Stimulated activated CD4-positive, alpha-beta T cell treated with anti-CD3 and anti-CD28 coated beads, Interleukin-4, amount 100 ng/mL, for 24 hours (primary cell): ENCODE data around the gene SPAST.
"Not testable (repeated sequence)": the region's sequence is repeated elsewhere in the genome, so short reads cannot be mapped to it uniquely, and the experiment has no call there.

ENCODE experiments used
- DNase-seq: peaks from one replicate; pipeline ENCODE4 v3.0.0-alpha.2; 2020

The SPAST gene

GRCh38 chr2:32063310-32064020 is at the start of gene SPAST:
Gene SPAST, plus strand, starts transcription at chr2:32063556. Its CDS starts 276 bp downstream, at chr2:32063832.
- DNase-seq = peak; percentile 97

- not testable (repeated sequence) for DNase-seq
Measured at GRCh38 chr2:32018789-32019482, 44.4 kb upstream of the SPAST start.

- DNase-seq = not testable (repeated sequence)
Measured at GRCh38 chr2:32034198-32034887, 29.0 kb upstream of the SPAST start.

GRCh38 chr2:32039447-32040219 is 23.7 kb upstream of the SPAST start, which contains the start of gene DPY30:
Gene DPY30, minus strand, starts transcription at chr2:32039805. Its CDS starts 349 bp downstream, at chr2:32039456.
- DNase-seq = peak; percentile 89

- no peak for DNase-seq
Measured at GRCh38 chr2:32043561-32043960, 19.8 kb upstream of the SPAST start.

GRCh38 chr2:32051836-32052439 is 11.4 kb upstream of the SPAST start:
- no peak for DNase-seq

- DNase-seq = not testable (repeated sequence)
Measured at GRCh38 chr2:32054583-32054982, 8.8 kb upstream of the SPAST start.

GRCh38 chr2:32058130-32058529 is 5.2 kb upstream of the SPAST start:
- DNase-seq = no peak

GRCh38 chr2:32060266-32060665 is 3.1 kb upstream of the SPAST start:
- no peak for DNase-seq

GRCh38 chr2:32061430-32061829 is 1.9 kb upstream of the SPAST start:
- no peak for DNase-seq

- no peak for DNase-seq
Measured at GRCh38 chr2:32061973-32062861, 1.1 kb upstream of the SPAST start.

GRCh38 chr2:32064021-32064601 is 755 bp downstream of the SPAST start:
- peak; percentile 11 for DNase-seq

GRCh38 chr2:32064713-32065112 is 1.4 kb downstream of the SPAST start:
- DNase-seq = no peak

- DNase-seq = no peak
Measured at GRCh38 chr2:32067549-32067948, 4.2 kb downstream of the SPAST start.

- DNase-seq = no peak
Measured at GRCh38 chr2:32074134-32074506, 10.8 kb downstream of the SPAST start.

GRCh38 chr2:32095671-32096070 is 32.3 kb downstream of the SPAST start:
- no peak for DNase-seq

- DNase-seq = no peak
Measured at GRCh38 chr2:32108111-32108510, 44.8 kb downstream of the SPAST start.

- no peak for DNase-seq
Measured at GRCh38 chr2:32118055-32118454, 54.7 kb downstream of the SPAST start.

- DNase-seq = no peak
Measured at GRCh38 chr2:32119161-32119560, 55.8 kb downstream of the SPAST start.

- DNase-seq = no peak
Measured at GRCh38 chr2:32124660-32125059, 61.3 kb downstream of the SPAST start.

- DNase-seq = no peak
Measured at GRCh38 chr2:32128636-32129035, 65.3 kb downstream of the SPAST start.
